T-helper 1 cell treated with Interleukin-12 subunit alpha and Interleukin-12 subunit beta and Interleukin-4 antibody, amounts not matched to agents 30 μg/mL and 1 μg/mL, for 36 hours (primary cell): Measurements from ENCODE around the gene MS4A5.

Source experiments
- H3K27ac Mint-ChIP-seq: one replicate; pipeline ENCODE4 v1.8.0; 2021; ENCODE audit warnings: mild to moderate bottlenecking, mixed read lengths
- H3K27me3 Mint-ChIP-seq: one replicate; pipeline ENCODE4 v1.8.0; 2021; ENCODE audit warnings: low read depth, mixed read lengths
- H3K36me3 Mint-ChIP-seq: one replicate; pipeline ENCODE4 v1.8.0; 2021; ENCODE audit warnings: low read depth, mixed read lengths
- H3K4me1 Mint-ChIP-seq: one replicate; pipeline ENCODE4 v1.8.0; 2021; ENCODE audit warnings: low read depth, mixed read lengths
- H3K4me3 Mint-ChIP-seq: one replicate; pipeline ENCODE4 v1.8.0; 2021; ENCODE audit warnings: mild to moderate bottlenecking, moderate library complexity, mixed read lengths
- H3K9me3 Mint-ChIP-seq: one replicate; pipeline ENCODE4 v1.8.0; 2021; ENCODE audit warnings: mixed read lengths

Gene MS4A5

GRCh38 chr11:60429272-60429671, at the start of gene MS4A5:
Gene MS4A5 (plus strand): TSS chr11:60429572. CDS start chr11:60429675, 103 bp downstream.
- Mint-ChIP-seq H3K36me3 (no peaks in the 10 kb centered on the region), H3K4me1 (no peaks in the 10 kb centered on the region), H3K4me3 (no peak within 1 kb of the TSS), H3K27me3 (peaks cover 23% of the 10 kb centered on the region), H3K9me3 (no peaks in the 10 kb centered on the region), H3K27ac (no peak within 1 kb of the TSS)

- H3K4me3 Mint-ChIP-seq: no peak overlapping the region
Observed at GRCh38 chr11:60389279-60389910, 40.0 kb upstream of the MS4A5 start.

GRCh38 chr11:60390419-60390818, 39.0 kb upstream of the MS4A5 start:
- Mint-ChIP-seq H3K27me3 (no peaks in the 10 kb centered on the region), H3K27ac (no peak overlapping the region), H3K36me3 (no peaks in the 10 kb centered on the region), H3K9me3 (no peaks in the 10 kb centered on the region), H3K4me3 (no peak overlapping the region), H3K4me1 (no peaks in the 10 kb centered on the region)

More at GRCh38 chr11:60389279-60389910, 40.0 kb upstream of the MS4A5 start:
- Mint-ChIP-seq H3K9me3 (no peaks in the 10 kb centered on the region), H3K27me3 (no peaks in the 10 kb centered on the region), H3K36me3 (no peaks in the 10 kb centered on the region), H3K4me1 (no peaks in the 10 kb centered on the region), H3K27ac (no peak overlapping the region)

GRCh38 chr11:60392361-60392760, 37.0 kb upstream of the MS4A5 start:
- Mint-ChIP-seq H3K27me3 (no peaks in the 10 kb centered on the region), H3K36me3 (no peaks in the 10 kb centered on the region), H3K4me1 (peaks cover 1% of the 10 kb centered on the region), H3K4me3 (no peak overlapping the region), H3K9me3 (no peaks in the 10 kb centered on the region), H3K27ac (no peak overlapping the region)

- Mint-ChIP-seq H3K27ac (no peak overlapping the region), H3K4me1 (peaks cover 1% of the 10 kb centered on the region), H3K9me3 (no peaks in the 10 kb centered on the region), H3K27me3 (no peaks in the 10 kb centered on the region), H3K36me3 (no peaks in the 10 kb centered on the region), H3K4me3 (no peak overlapping the region)
Observed at GRCh38 chr11:60393016-60393415, 36.4 kb upstream of the MS4A5 start.

- Mint-ChIP-seq H3K27me3 (no peaks in the 10 kb centered on the region), H3K4me1 (peaks cover 1% of the 10 kb centered on the region), H3K27ac (no peak overlapping the region), H3K4me3 (no peak overlapping the region), H3K36me3 (no peaks in the 10 kb centered on the region), H3K9me3 (no peaks in the 10 kb centered on the region)
Observed at GRCh38 chr11:60394666-60395380, 34.5 kb upstream of the MS4A5 start.

- H3K9me3 Mint-ChIP-seq: no peaks in the 10 kb centered on the region
Observed at GRCh38 chr11:60396382-60396781, 33.0 kb upstream of the MS4A5 start, which contains the start of gene MS4A14. Gene MS4A14 (plus strand): TSS chr11:60396459. CDS start chr11:60396579, 120 bp downstream.

GRCh38 chr11:60396799-60397198, 32.6 kb upstream of the MS4A5 start:
- Mint-ChIP-seq H3K36me3 (no peaks in the 10 kb centered on the region), H3K9me3 (no peaks in the 10 kb centered on the region), H3K4me3 (no peak overlapping the region), H3K27me3 (no peaks in the 10 kb centered on the region), H3K4me1 (peaks cover 1% of the 10 kb centered on the region), H3K27ac (no peak overlapping the region)

More at GRCh38 chr11:60396382-60396781, 33.0 kb upstream of the MS4A5 start, which contains the start of gene MS4A14:
- Mint-ChIP-seq H3K27ac (no peak within 1 kb of the TSS), H3K4me3 (no peak within 1 kb of the TSS), H3K27me3 (no peaks in the 10 kb centered on the region), H3K4me1 (peaks cover 1% of the 10 kb centered on the region), H3K36me3 (no peaks in the 10 kb centered on the region)

- no peaks in the 10 kb centered on the region for H3K4me1 Mint-ChIP-seq
- H3K27ac Mint-ChIP-seq: no peak overlapping the region
- H3K27me3 Mint-ChIP-seq: peaks cover 6% of the 10 kb centered on the region
- H3K36me3 Mint-ChIP-seq: no peaks in the 10 kb centered on the region
- H3K4me3 Mint-ChIP-seq: no peak overlapping the region
- peaks cover 4% of the 10 kb centered on the region for H3K9me3 Mint-ChIP-seq
Observed at GRCh38 chr11:60420015-60420414, 9.4 kb upstream of the MS4A5 start.

- H3K9me3 Mint-ChIP-seq: peaks cover 4% of the 10 kb centered on the region
- no peak overlapping the region for H3K4me3 Mint-ChIP-seq
- no peaks in the 10 kb centered on the region for H3K36me3 Mint-ChIP-seq
- no peaks in the 10 kb centered on the region for H3K4me1 Mint-ChIP-seq
- peaks cover 10% of the 10 kb centered on the region for H3K27me3 Mint-ChIP-seq
- H3K27ac Mint-ChIP-seq: no peak overlapping the region
Observed at GRCh38 chr11:60422609-60423008, 6.8 kb upstream of the MS4A5 start.

GRCh38 chr11:60428517-60428916, 855 bp upstream of the MS4A5 start:
- Mint-ChIP-seq H3K27me3 (peaks cover 17% of the 10 kb centered on the region), H3K9me3 (no peaks in the 10 kb centered on the region), H3K4me3 (no peak overlapping the region), H3K4me1 (no peaks in the 10 kb centered on the region), H3K27ac (no peak overlapping the region), H3K36me3 (no peaks in the 10 kb centered on the region)

- Mint-ChIP-seq H3K4me1 (no peaks in the 10 kb centered on the region), H3K9me3 (no peaks in the 10 kb centered on the region), H3K36me3 (no peaks in the 10 kb centered on the region), H3K4me3 (no peak overlapping the region), H3K27me3 (peaks cover 16% of the 10 kb centered on the region), H3K27ac (no peak overlapping the region)
Observed at GRCh38 chr11:60431251-60431650, 1.9 kb downstream of the MS4A5 start.

GRCh38 chr11:60433401-60433800, 4.0 kb downstream of the MS4A5 start:
- H3K4me3 Mint-ChIP-seq: no peak overlapping the region
- H3K27me3 Mint-ChIP-seq: peaks cover 16% of the 10 kb centered on the region
- no peaks in the 10 kb centered on the region for H3K4me1 Mint-ChIP-seq
- no peaks in the 10 kb centered on the region for H3K36me3 Mint-ChIP-seq
- no peak overlapping the region for H3K27ac Mint-ChIP-seq
- no peaks in the 10 kb centered on the region for H3K9me3 Mint-ChIP-seq

GRCh38 chr11:60447070-60447469, 17.7 kb downstream of the MS4A5 start:
- Mint-ChIP-seq H3K4me3 (no peak overlapping the region), H3K9me3 (no peaks in the 10 kb centered on the region), H3K27ac (no peak overlapping the region), H3K27me3 (no peaks in the 10 kb centered on the region), H3K36me3 (no peaks in the 10 kb centered on the region), H3K4me1 (peaks cover 19% of the 10 kb centered on the region)

- Mint-ChIP-seq H3K4me1 (peaks cover 19% of the 10 kb centered on the region), H3K9me3 (no peaks in the 10 kb centered on the region), H3K36me3 (no peaks in the 10 kb centered on the region), H3K27ac (no peak overlapping the region), H3K27me3 (no peaks in the 10 kb centered on the region), H3K4me3 (no peak overlapping the region)
Observed at GRCh38 chr11:60447846-60448245, 18.5 kb downstream of the MS4A5 start.
